Measurements from ENCODE around the gene C17orf107. TPM values are rescaled to one million over a fixed set of nuclear protein-coding genes. Genes with fewer than 3 reads are reported as not detected.

Gene C17orf107
- total RNA-seq, 4 donors from 2014 or later: 1.8 to 3.2 (median 2.1) TPM; not detected in 1

- H3K4me1 ChIP-seq: no peaks in the 10 kb centered on the region
- no peak overlapping the region for H3K27ac ChIP-seq
- intact Hi-C loops (cut with DNase I; ENCODE audit: low total_unique reads): loop anchor here (10.0 kb wide), 1 partner anchor 158 kb away; the partner anchor contains the start of genes CXCL16, MED11 and ZMYND15
- TF ChIP-seq CTCF (IDR thresholded peaks at IDR 0.05) (no peak), EP300 (IDR thresholded peaks at IDR 0.05; ENCODE audit: low read depth) (no peak), POLR2AphosphoS5 (IDR thresholded peaks at IDR 0.05) (no peak), POLR2A (IDR thresholded peaks at IDR 0.05) (no peak)
- no peaks in the 10 kb centered on the region for H3K9me3 ChIP-seq
- 87 to 92% methylated on average over 7 to 18 of the region's 18 CpGs for WGBS, 2 donors (ENCODE audit: low coverage in 1 of 2)
- no peak overlapping the region for H3K4me3 ChIP-seq
- no peaks in the 10 kb centered on the region for H3K27me3 ChIP-seq
- DNase-seq: no peak
- in situ Hi-C loops (cut with MboI; ENCODE audit: low pct_ligation_motif_present in 1 of 4, low pct_unique_long_range_greater_than_20kb in 1 of 4, low sequenced_read_pairs in 3 of 4): loop anchor here in 2 of 4 donors (25.0 kb wide), 1 partner anchor 106 kb away; the partner anchor contains the start of genes GLTPD2 (in 2 of the 2), PSMB6 (in 2 of the 2) and VMO1 (in 2 of the 2)
- H3K36me3 ChIP-seq: peaks cover 0 to 52% (median 25%) of the 10 kb centered on the region in 4 donors
Measured at GRCh38 chr17:4893272-4893671, 6.1 kb upstream of the C17orf107 start.

- H3K4me1 ChIP-seq: peaks cover 0 to 4% (median 2%) of the 10 kb centered on the region in 4 donors
- no peak overlapping the region for H3K4me3 ChIP-seq
- no peaks in the 10 kb centered on the region for H3K9me3 ChIP-seq
- H3K27me3 ChIP-seq: no peaks in the 10 kb centered on the region
- no peak for TF ChIP-seq EP300 (IDR thresholded peaks at IDR 0.05; ENCODE audit: low read depth)
- TF ChIP-seq POLR2AphosphoS5 (IDR thresholded peaks at IDR 0.05): no peak
- TF ChIP-seq CTCF (IDR thresholded peaks at IDR 0.05): no peak
- intact Hi-C loops (cut with DNase I; ENCODE audit: low total_unique reads): loop anchor here (10.0 kb wide), 1 partner anchor 159 kb away; the partner anchor contains the start of genes CXCL16, MED11 and ZMYND15
- peaks cover 0 to 52% (median 25%) of the 10 kb centered on the region in 4 donors for H3K36me3 ChIP-seq
- in situ Hi-C loops (cut with MboI; ENCODE audit: low pct_ligation_motif_present in 1 of 4, low pct_unique_long_range_greater_than_20kb in 1 of 4, low sequenced_read_pairs in 3 of 4): loop anchor here in 2 of 4 donors (25.0 kb wide), 1 partner anchor 107 kb away; the partner anchor contains the start of genes GLTPD2 (in 2 of the 2), PSMB6 (in 2 of the 2) and VMO1 (in 2 of the 2)
- WGBS, 2 donors (ENCODE audit: low coverage in 1 of 2): 88 to 100% methylated on average over 1 to 23 of the region's 31 CpGs
- DNase-seq: no peak
- no peak overlapping the region for H3K27ac ChIP-seq
Measured at GRCh38 chr17:4893721-4894560, 5.4 kb upstream of the C17orf107 start.

DNA sequence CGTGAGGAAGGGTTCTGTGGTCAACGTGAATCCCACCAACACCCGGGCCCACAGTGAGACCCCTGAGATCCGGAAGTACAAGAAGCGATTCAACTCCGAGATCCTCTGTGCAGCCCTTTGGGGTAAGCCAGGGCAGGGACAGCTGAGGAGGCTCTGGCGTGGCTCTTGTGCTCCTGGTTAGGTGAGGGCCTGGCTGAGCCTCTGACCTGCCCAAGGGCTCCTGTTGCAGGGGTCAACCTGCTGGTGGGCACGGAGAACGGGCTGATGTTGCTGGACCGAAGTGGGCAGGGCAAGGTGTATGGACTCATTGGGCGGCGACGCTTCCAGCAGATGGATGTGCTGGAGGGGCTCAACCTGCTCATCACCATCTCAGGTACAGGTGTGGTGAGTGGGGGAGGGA, 4.2 kb upstream of the C17orf107 start:
- in situ Hi-C loops (cut with MboI; ENCODE audit: low pct_ligation_motif_present in 1 of 4, low pct_unique_long_range_greater_than_20kb in 1 of 4, low sequenced_read_pairs in 3 of 4): loop anchor here in 2 of 4 donors (25.0 kb wide), 1 partner anchor 108 kb away; the partner anchor contains the start of genes GLTPD2 (in 2 of the 2), PSMB6 (in 2 of the 2) and VMO1 (in 2 of the 2)
- H3K27ac ChIP-seq: no peak overlapping the region
- WGBS, 2 donors (ENCODE audit: low coverage in 1 of 2): 93% methylated on average over 13 of the region's 13 CpGs; no CpG with 5 or more reads in 1 of the 2 donors
- TF ChIP-seq CTCF (IDR thresholded peaks at IDR 0.05) (no peak), POLR2AphosphoS5 (IDR thresholded peaks at IDR 0.05) (no peak), POLR2A (IDR thresholded peaks at IDR 0.05) (no peak), EP300 (IDR thresholded peaks at IDR 0.05; ENCODE audit: low read depth) (no peak)
- H3K4me3 ChIP-seq: no peak overlapping the region
- peaks cover 0 to 49% (median 25%) of the 10 kb centered on the region in 4 donors for H3K36me3 ChIP-seq
- H3K4me1 ChIP-seq: peaks cover 0 to 14% (median 13%) of the 10 kb centered on the region in 4 donors
- intact Hi-C loops (cut with DNase I; ENCODE audit: low total_unique reads): loop anchor here (10.0 kb wide), 1 partner anchor 160 kb away; the partner anchor contains the start of genes CXCL16, MED11 and ZMYND15
- no peak for DNase-seq
- H3K27me3 ChIP-seq: peaks cover 6% of the 10 kb centered on the region
- no peaks in the 10 kb centered on the region for H3K9me3 ChIP-seq
